ENCODE results near the gene PLPP4.

The PLPP4 gene

GRCh38 chr10:120613180-120613579, 156.2 kb downstream of the PLPP4 start:
- DNase-seq: no peak

GRCh38 chr10:120614680-120615079, 157.7 kb downstream of the PLPP4 start:
- no peak for DNase-seq

GRCh38 chr10:120616311-120616911, 159.4 kb downstream of the PLPP4 start:
- DNase-seq: no peak

DNA sequence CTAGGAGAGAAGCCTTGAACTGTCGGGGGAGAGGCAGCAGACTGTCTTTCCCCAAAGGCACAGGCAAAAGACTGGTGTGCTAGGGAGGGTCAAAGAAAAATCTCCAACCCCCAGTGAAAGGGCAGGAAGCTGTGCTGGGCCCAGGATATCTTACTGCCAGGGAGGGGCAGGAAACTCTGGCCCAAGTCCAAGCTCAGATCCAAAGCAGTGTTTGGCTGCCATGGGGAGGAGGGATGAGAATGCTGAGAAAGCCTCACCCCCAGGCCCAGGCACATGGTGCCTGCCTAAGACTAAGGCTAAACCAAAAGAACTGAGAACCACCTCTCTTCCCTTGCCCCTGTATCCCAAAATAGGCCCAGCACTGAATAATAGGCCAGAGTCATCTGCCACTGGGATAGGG, 171.2 kb downstream of the PLPP4 start:
- DNase-seq: no peak

DNA sequence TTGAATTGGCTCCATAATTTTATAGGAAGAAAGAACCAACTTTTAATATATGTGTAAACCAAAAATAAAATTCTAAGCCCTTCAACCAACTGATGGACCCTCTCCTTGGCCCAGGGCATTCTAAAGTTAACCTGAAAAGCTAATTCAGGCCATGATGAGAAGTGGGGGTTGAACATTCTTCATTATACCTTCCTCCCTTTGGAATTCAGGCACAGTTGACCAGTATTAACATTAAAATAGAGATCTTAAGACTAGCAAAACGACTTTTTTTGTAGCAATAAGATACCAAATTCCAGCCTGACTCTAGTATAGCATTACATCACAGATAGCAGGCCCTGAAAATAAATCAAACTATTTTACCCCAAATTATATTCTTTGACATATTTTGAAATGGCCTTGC, 173.2 kb downstream of the PLPP4 start:
- no peak for DNase-seq

DNA sequence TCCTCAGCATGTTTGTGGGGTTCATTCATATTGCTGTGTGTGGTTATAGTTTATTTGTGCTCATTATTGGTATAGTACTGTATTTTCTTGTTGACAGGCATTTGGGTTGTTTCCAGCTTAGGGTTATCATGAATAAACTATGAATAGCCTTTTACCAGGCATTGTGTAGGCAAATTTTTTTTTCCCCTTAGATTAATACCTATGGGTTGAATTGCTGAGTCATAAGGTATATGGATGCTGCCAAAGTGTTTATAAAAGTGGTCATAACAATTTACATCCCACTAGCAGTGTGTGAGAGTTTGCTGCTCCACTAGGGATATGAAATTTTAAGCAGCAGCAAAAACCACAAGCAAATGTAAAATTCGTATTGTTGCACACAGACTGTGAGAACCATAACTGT, 175.0 kb downstream of the PLPP4 start:
- DNase-seq: no peak

DNA sequence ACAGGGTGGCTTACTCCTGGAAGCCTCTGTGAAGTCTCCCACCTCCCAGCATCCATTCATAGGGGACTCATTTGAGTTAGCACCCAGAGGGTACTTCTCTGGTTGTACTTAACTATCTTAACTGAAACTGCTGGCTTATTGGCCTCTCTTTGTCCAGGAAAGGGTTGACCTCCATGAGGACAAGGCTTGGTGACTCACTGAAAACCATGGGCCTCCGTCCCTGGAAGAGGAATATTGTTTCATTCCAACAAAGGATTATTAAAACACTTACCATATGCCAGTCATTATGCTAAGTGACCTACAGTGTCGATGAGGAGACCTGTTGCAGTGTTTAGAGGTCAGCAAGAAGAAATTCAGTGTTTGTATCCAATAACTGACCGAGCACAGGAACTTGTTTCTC, 175.9 kb downstream of the PLPP4 start:
- DNase-seq: no peak

DNA sequence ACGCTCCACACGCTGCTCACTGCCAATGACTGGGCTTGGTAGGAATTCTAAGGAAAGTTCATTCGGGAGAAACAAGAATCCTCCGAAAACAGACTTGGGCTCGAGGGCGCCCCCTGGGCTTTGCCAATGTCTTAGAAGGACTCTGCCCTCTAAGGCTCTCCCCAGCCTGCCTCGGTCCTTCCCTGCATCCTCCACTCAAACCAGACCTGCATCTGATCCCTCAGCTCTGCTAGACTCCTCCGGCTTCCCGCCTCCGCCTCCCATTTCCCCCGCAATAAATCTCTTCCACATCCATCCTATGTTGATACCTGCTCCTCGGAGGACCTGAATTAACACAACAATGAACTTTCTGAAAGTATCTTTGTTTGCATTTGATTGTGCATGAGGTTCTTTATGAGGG, 177.6 kb downstream of the PLPP4 start:
- DNase-seq: no peak
